ENCODE data around the gene TRAK2. TPM values are rescaled to one million over a fixed set of nuclear protein-coding genes. Genes with fewer than 3 reads are reported as not detected.
A peak's percentile ranks its signal among the peaks of the same experiment; 100 is the strongest.
"Not testable (repeated sequence)": the region's sequence is repeated elsewhere in the genome, so short reads cannot be mapped to it uniquely, and the experiment has no call there.

TRAK2 gene
- total and polyA plus RNA-seq, 2 donors, result 10.1 to 13.8 TPM

- Histone ChIP-seq H3K36me3 (ENCODE audit: control insufficient read depth in 2 of 2, insufficient read depth in 2 of 2, low read length in 1 of 2) (peaks cover 16 to 33% of the 10 kb centered on the region in 2 donors), H3K4me1 (ENCODE audit: control insufficient read depth in 2 of 2, insufficient read depth in 2 of 2, low read length in 2 of 2) (no peaks in the 10 kb centered on the region), H3K4me3 (ENCODE audit: low read length in 2 of 2) (no peak overlapping the region), H3K27me3 (ENCODE audit: control insufficient read depth in 2 of 2, insufficient read depth in 1 of 2, low read length in 1 of 2) (no peaks in the 10 kb centered on the region), H3K9me3 (ENCODE audit: control insufficient read depth in 2 of 2, insufficient read depth in 1 of 2, low read length in 1 of 2) (no peaks in the 10 kb centered on the region), H3K27ac (ENCODE audit: low read depth in 1 of 2, low read length in 1 of 2) (no peak overlapping the region)
- no peak for DNase-seq (ENCODE audit: low read depth in 6 of 9, low spot score in 9 of 9)
- WGBS, result 95% methylated on average over 1 of the region's 1 CpG
Measured at GRCh38 chr2:201383136-201383535, 68.1 kb downstream of the TRAK2 start.

- H3K4me3 ChIP-seq (ENCODE audit: low read length in 2 of 2), result no peak overlapping the region
- peaks cover 9 to 18% of the 10 kb centered on the region in 2 donors for H3K36me3 ChIP-seq (ENCODE audit: control insufficient read depth in 2 of 2, insufficient read depth in 2 of 2, low read length in 1 of 2)
- H3K27ac ChIP-seq (ENCODE audit: low read depth in 1 of 2, low read length in 1 of 2), result no peak overlapping the region
Measured at GRCh38 chr2:201378496-201379397, 72.5 kb downstream of the TRAK2 start.

GRCh38 chr2:201377218-201377617 lies 74.0 kb downstream of the TRAK2 start:
- Histone ChIP-seq H3K27ac (ENCODE audit: low read depth in 1 of 2, low read length in 1 of 2) (no peak overlapping the region), H3K27me3 (ENCODE audit: control insufficient read depth in 2 of 2, insufficient read depth in 1 of 2, low read length in 1 of 2) (no peaks in the 10 kb centered on the region), H3K36me3 (ENCODE audit: control insufficient read depth in 2 of 2, insufficient read depth in 2 of 2, low read length in 1 of 2) (peaks cover 9 to 12% of the 10 kb centered on the region in 2 donors), H3K9me3 (ENCODE audit: control insufficient read depth in 2 of 2, insufficient read depth in 1 of 2, low read length in 1 of 2) (no peaks in the 10 kb centered on the region), H3K4me1 (ENCODE audit: control insufficient read depth in 2 of 2, insufficient read depth in 2 of 2, low read length in 2 of 2) (no peaks in the 10 kb centered on the region), H3K4me3 (ENCODE audit: low read length in 2 of 2) (no peak overlapping the region)
- 94% methylated on average over 3 of the region's 3 CpGs for WGBS
- DNase-seq (ENCODE audit: low read depth in 6 of 9, low spot score in 9 of 9), result no peak

More at GRCh38 chr2:201378496-201379397, 72.5 kb downstream of the TRAK2 start:
- Histone ChIP-seq H3K4me1 (ENCODE audit: control insufficient read depth in 2 of 2, insufficient read depth in 2 of 2, low read length in 2 of 2) (no peaks in the 10 kb centered on the region), H3K27me3 (ENCODE audit: control insufficient read depth in 2 of 2, insufficient read depth in 1 of 2, low read length in 1 of 2) (no peaks in the 10 kb centered on the region), H3K9me3 (ENCODE audit: control insufficient read depth in 2 of 2, insufficient read depth in 1 of 2, low read length in 1 of 2) (no peaks in the 10 kb centered on the region)
- WGBS, result 97% methylated on average over 5 of the region's 5 CpGs
- DNase-seq (ENCODE audit: low read depth in 6 of 9, low spot score in 9 of 9), result no peak

- H3K9me3 ChIP-seq (ENCODE audit: control insufficient read depth in 2 of 2, insufficient read depth in 1 of 2, low read length in 1 of 2), result peaks cover 0 to 15% of the 10 kb centered on the region in 2 donors
- WGBS, result 96% methylated on average over 11 of the region's 11 CpGs
- H3K27ac ChIP-seq (ENCODE audit: low read depth in 1 of 2, low read length in 1 of 2), result no peak overlapping the region
- no peak for DNase-seq (ENCODE audit: low read depth in 6 of 9, low spot score in 9 of 9)
- H3K27me3 ChIP-seq (ENCODE audit: control insufficient read depth in 2 of 2, insufficient read depth in 1 of 2, low read length in 1 of 2), result no peaks in the 10 kb centered on the region
- peaks cover 0 to 3% of the 10 kb centered on the region in 2 donors for H3K36me3 ChIP-seq (ENCODE audit: control insufficient read depth in 2 of 2, insufficient read depth in 2 of 2, low read length in 1 of 2)
- no peaks in the 10 kb centered on the region for H3K4me1 ChIP-seq (ENCODE audit: control insufficient read depth in 2 of 2, insufficient read depth in 2 of 2, low read length in 2 of 2)
- no peak overlapping the region for H3K4me3 ChIP-seq (ENCODE audit: low read length in 2 of 2)
Measured at GRCh38 chr2:201369775-201370174, 81.5 kb downstream of the TRAK2 start.

GRCh38 chr2:201369318-201369717 lies 81.9 kb downstream of the TRAK2 start:
- H3K27ac ChIP-seq (ENCODE audit: low read depth in 1 of 2, low read length in 1 of 2); DNase-seq (ENCODE audit: low read depth in 6 of 9, low spot score in 9 of 9); H3K4me3 ChIP-seq (ENCODE audit: low read length in 2 of 2); H3K27me3 ChIP-seq (ENCODE audit: control insufficient read depth in 2 of 2, insufficient read depth in 1 of 2, low read length in 1 of 2); H3K4me1 ChIP-seq (ENCODE audit: control insufficient read depth in 2 of 2, insufficient read depth in 2 of 2, low read length in 2 of 2); H3K36me3 ChIP-seq (ENCODE audit: control insufficient read depth in 2 of 2, insufficient read depth in 2 of 2, low read length in 1 of 2): not testable (repeated sequence)
- H3K9me3 ChIP-seq (ENCODE audit: control insufficient read depth in 2 of 2, insufficient read depth in 1 of 2, low read length in 1 of 2), result peaks cover 0 to 15% of the 10 kb centered on the region in 2 donors
- 93% methylated on average over 8 of the region's 8 CpGs for WGBS

GRCh38 chr2:201366146-201366545 lies 85.1 kb downstream of the TRAK2 start:
- Histone ChIP-seq H3K27me3 (ENCODE audit: control insufficient read depth in 2 of 2, insufficient read depth in 1 of 2, low read length in 1 of 2) (no peaks in the 10 kb centered on the region), H3K27ac (ENCODE audit: low read depth in 1 of 2, low read length in 1 of 2) (no peak overlapping the region), H3K36me3 (ENCODE audit: control insufficient read depth in 2 of 2, insufficient read depth in 2 of 2, low read length in 1 of 2) (peaks cover 3 to 9% of the 10 kb centered on the region in 2 donors), H3K9me3 (ENCODE audit: control insufficient read depth in 2 of 2, insufficient read depth in 1 of 2, low read length in 1 of 2) (peaks cover 0 to 30% of the 10 kb centered on the region in 2 donors), H3K4me1 (ENCODE audit: control insufficient read depth in 2 of 2, insufficient read depth in 2 of 2, low read length in 2 of 2) (peaks cover 0 to 4% of the 10 kb centered on the region in 2 donors), H3K4me3 (ENCODE audit: low read length in 2 of 2) (no peak overlapping the region)
- no peak for DNase-seq (ENCODE audit: low read depth in 6 of 9, low spot score in 9 of 9)

GRCh38 chr2:201363857-201364560 lies 87.2 kb downstream of the TRAK2 start:
- Histone ChIP-seq H3K9me3 (ENCODE audit: control insufficient read depth in 2 of 2, insufficient read depth in 1 of 2, low read length in 1 of 2) (peaks cover 0 to 19% of the 10 kb centered on the region in 2 donors), H3K27me3 (ENCODE audit: control insufficient read depth in 2 of 2, insufficient read depth in 1 of 2, low read length in 1 of 2) (no peaks in the 10 kb centered on the region), H3K36me3 (ENCODE audit: control insufficient read depth in 2 of 2, insufficient read depth in 2 of 2, low read length in 1 of 2) (peaks cover 5 to 11% of the 10 kb centered on the region in 2 donors), H3K4me3 (ENCODE audit: low read length in 2 of 2) (no peak overlapping the region), H3K4me1 (ENCODE audit: control insufficient read depth in 2 of 2, insufficient read depth in 2 of 2, low read length in 2 of 2) (peaks cover 0 to 4% of the 10 kb centered on the region in 2 donors), H3K27ac (ENCODE audit: low read depth in 1 of 2, low read length in 1 of 2) (no peak overlapping the region)
- DNase-seq (ENCODE audit: low read depth in 6 of 9, low spot score in 9 of 9), result peak in 8 of 9 donors; percentile 34 to 77 (median 43)
- 97% methylated on average over 2 of the region's 2 CpGs for WGBS

- H3K36me3 ChIP-seq (ENCODE audit: control insufficient read depth in 2 of 2, insufficient read depth in 2 of 2, low read length in 1 of 2), result peaks cover 5 to 11% of the 10 kb centered on the region in 2 donors
- no peak for DNase-seq (ENCODE audit: low read depth in 6 of 9, low spot score in 9 of 9)
- H3K27ac ChIP-seq (ENCODE audit: low read depth in 1 of 2, low read length in 1 of 2), result no peak overlapping the region
- WGBS, result 98% methylated on average over 2 of the region's 2 CpGs
- H3K4me3 ChIP-seq (ENCODE audit: low read length in 2 of 2), result no peak overlapping the region
- peaks cover 0 to 19% of the 10 kb centered on the region in 2 donors for H3K9me3 ChIP-seq (ENCODE audit: control insufficient read depth in 2 of 2, insufficient read depth in 1 of 2, low read length in 1 of 2)
- H3K27me3 ChIP-seq (ENCODE audit: control insufficient read depth in 2 of 2, insufficient read depth in 1 of 2, low read length in 1 of 2), result no peaks in the 10 kb centered on the region
- H3K4me1 ChIP-seq (ENCODE audit: control insufficient read depth in 2 of 2, insufficient read depth in 2 of 2, low read length in 2 of 2), result peaks cover 0 to 4% of the 10 kb centered on the region in 2 donors
Measured at GRCh38 chr2:201362396-201362795, 88.9 kb downstream of the TRAK2 start.

Data from thymus (tissue), 11 donors.